Sigmoid colon (tissue), 4 donors: ENCODE results near the gene AQP1.

Experiments used
- EP300 ChIP-seq, 4 donors: sonication (generic); formaldehyde crosslinking; IDR thresholded peaks; one replicate each; pipeline ENCODE4 v1.6.1; 2017; ENCODE audit warnings: antibody characterized with exemption in 4 of 4
- POLR2AphosphoS5 ChIP-seq, 4 donors: sonication (generic); formaldehyde crosslinking; IDR thresholded peaks; one replicate each; pipeline ENCODE4 v1.6.1; 2017; ENCODE audit warnings: antibody characterized with exemption in 4 of 4
- TF ChIP-seq, protein P1 (sequence below), 4 experiments: fragments of 450-650 bp in 3 of 4; fragments of 200-600 bp in 1 of 4; IDR thresholded peaks; one replicate each; pipeline ENCODE4 v1.5.1; 2016 to 2019; ENCODE audit warnings: antibody characterized with exemption in 4 of 4, mild to moderate bottlenecking in 3 of 4, moderate library complexity in 2 of 4

DNA sequence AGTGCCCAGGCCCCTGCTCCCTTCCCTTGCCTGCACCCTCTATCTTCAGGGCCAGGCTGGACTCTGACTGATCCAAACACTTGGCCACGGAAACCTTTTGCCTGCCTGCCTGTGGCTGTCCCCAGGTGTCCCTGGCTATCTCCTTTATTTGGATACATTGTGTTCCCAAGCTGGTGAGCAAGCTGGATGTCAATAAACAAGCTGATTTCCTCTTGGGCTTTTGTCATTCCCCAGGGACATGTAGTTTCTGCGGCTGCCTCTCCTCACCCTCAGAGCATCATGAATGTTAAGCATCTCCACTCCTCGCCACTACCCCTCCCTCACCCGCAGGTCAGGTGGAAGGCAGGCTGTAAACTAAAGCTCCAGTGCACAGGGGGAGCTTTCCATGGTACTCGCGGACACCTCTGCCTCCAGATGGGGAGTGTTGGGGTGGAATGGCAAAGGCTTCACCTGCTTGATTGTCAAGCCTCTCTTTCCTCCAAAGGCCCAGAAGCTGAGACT is 59.0 kb downstream of the AQP1 start:
- TF ChIP-seq, protein P1, sequence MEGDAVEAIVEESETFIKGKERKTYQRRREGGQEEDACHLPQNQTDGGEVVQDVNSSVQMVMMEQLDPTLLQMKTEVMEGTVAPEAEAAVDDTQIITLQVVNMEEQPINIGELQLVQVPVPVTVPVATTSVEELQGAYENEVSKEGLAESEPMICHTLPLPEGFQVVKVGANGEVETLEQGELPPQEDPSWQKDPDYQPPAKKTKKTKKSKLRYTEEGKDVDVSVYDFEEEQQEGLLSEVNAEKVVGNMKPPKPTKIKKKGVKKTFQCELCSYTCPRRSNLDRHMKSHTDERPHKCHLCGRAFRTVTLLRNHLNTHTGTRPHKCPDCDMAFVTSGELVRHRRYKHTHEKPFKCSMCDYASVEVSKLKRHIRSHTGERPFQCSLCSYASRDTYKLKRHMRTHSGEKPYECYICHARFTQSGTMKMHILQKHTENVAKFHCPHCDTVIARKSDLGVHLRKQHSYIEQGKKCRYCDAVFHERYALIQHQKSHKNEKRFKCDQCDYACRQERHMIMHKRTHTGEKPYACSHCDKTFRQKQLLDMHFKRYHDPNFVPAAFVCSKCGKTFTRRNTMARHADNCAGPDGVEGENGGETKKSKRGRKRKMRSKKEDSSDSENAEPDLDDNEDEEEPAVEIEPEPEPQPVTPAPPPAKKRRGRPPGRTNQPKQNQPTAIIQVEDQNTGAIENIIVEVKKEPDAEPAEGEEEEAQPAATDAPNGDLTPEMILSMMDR (IDR thresholded peaks at IDR 0.05) = no peak
- TF ChIP-seq POLR2AphosphoS5 (IDR thresholded peaks at IDR 0.05) (no peak), EP300 (IDR thresholded peaks at IDR 0.05) (no peak)
